Measurements from ENCODE around the gene DNAH11. TPM values are rescaled to one million over a fixed set of nuclear protein-coding genes. Genes with fewer than 3 reads are reported as not detected.

Gene DNAH11
- total RNA-seq, 2 donors from 2014 or later, result 0.05 to 0.32 TPM

GRCh38 chr7:21948887-21949540, 406.2 kb downstream of the DNAH11 start:
- Histone ChIP-seq H3K9me3 (no peaks in the 10 kb centered on the region), H3K36me3 (no peaks in the 10 kb centered on the region), H3K27ac (no peak overlapping the region), H3K4me1 (peaks cover 5% of the 10 kb centered on the region), H3K27me3 (no peaks in the 10 kb centered on the region), H3K4me3 (no peak overlapping the region), H3K9ac (ENCODE audit: low read depth in 2 of 2, low read length in 2 of 2) (no peak overlapping the region)
- TF ChIP-seq, protein P1, sequence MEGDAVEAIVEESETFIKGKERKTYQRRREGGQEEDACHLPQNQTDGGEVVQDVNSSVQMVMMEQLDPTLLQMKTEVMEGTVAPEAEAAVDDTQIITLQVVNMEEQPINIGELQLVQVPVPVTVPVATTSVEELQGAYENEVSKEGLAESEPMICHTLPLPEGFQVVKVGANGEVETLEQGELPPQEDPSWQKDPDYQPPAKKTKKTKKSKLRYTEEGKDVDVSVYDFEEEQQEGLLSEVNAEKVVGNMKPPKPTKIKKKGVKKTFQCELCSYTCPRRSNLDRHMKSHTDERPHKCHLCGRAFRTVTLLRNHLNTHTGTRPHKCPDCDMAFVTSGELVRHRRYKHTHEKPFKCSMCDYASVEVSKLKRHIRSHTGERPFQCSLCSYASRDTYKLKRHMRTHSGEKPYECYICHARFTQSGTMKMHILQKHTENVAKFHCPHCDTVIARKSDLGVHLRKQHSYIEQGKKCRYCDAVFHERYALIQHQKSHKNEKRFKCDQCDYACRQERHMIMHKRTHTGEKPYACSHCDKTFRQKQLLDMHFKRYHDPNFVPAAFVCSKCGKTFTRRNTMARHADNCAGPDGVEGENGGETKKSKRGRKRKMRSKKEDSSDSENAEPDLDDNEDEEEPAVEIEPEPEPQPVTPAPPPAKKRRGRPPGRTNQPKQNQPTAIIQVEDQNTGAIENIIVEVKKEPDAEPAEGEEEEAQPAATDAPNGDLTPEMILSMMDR (IDR thresholded peaks at IDR 0.05), result no peak
- no peak for DNase-seq
- intact Hi-C loops (cut with DNase I), result loop anchor here (10.0 kb wide), 1 partner anchor 1154 kb away; no protein-coding TSS in a partner anchor

Other genes with a start within 250 kb of the DNAH11 start
- 1 to 10 TPM; 2.6 to 3.9 TPM for gene SP4, start 115.0 kb upstream of the DNAH11 start, total RNA-seq

Measured in colonic mucosa (tissue), 4 donors.